GM12878 (cell line): ENCODE results near the gene NAA38. TPM values are rescaled to one million over a fixed set of nuclear protein-coding genes. Genes with fewer than 3 reads are reported as not detected.

ENCODE experiments used
- ATAC-seq: fragments of 200-7000 bp; cut with Tn5 transposase; 3 replicates; pipeline ENCODE4 v1.9.1; 2020; ENCODE audit warnings: mild to moderate bottlenecking, moderate library complexity
- BruUV-seq: library from RNA; stranded (reverse); fragments of 400-500 nt; replicated peaks from 2 replicates; lab custom pipeline; 2021; lab: Mats Ljungman, UMichigan
- CTCF ChIA-PET: fragments of 300-600 bp; sonication (Branson Sonifier 250); formaldehyde crosslinking; extraction: SDS; loops from one replicate; lab custom pipeline; 2021; ENCODE audit warnings: inconsistent platforms; lab: Yijun Ruan, JAX
- POLR2A ChIA-PET: fragments of 350-600 bp; formaldehyde crosslinking; extraction: SDS; loops from one replicate; lab custom pipeline; 2021; ENCODE audit warnings: inconsistent platforms; lab: Charles Lee
- RAD21 ChIA-PET: fragments of 300-600 bp; sonication (Branson Sonifier 250); formaldehyde crosslinking; loops from one replicate; lab custom pipeline; 2023; ENCODE audit warnings: antibody characterized with exemption; ENCODE audit not compliant: unreplicated experiment; lab: Charles Lee
- SMC1A ChIA-PET: fragments of 300-600 bp; sonication (Branson Sonifier 250); formaldehyde crosslinking; loops from one replicate; lab custom pipeline; 2023; ENCODE audit not compliant: unreplicated experiment, uncharacterized antibody; lab: Charles Lee
- DNase-seq: peaks from one replicate; pipeline ENCODE4 v3.0.0-alpha.2; 2011; ENCODE audit warnings: low read depth, low spot score
- FAIRE-seq: peaks from 3 replicates; lab custom pipeline; 2011; peaks lifted over from hg19 to GRCh38; lab: Jason Lieb, UNC
- H2AFZ ChIP-seq: 2 replicates; pipeline ENCODE4 v1.6.0; 2011; ENCODE audit warnings: low read depth, low read length, control low read depth; ENCODE audit not compliant: control insufficient read depth
- H3K27ac ChIP-seq: 2 replicates; pipeline ENCODE4 v1.5.1; 2011; ENCODE audit warnings: control low read depth; ENCODE audit not compliant: control insufficient read depth, insufficient read depth
- H3K27me3 ChIP-seq, 2 experiments: replicated peaks in 1 of 2; 2 replicates each; pipeline versions ENCODE4 v1.6.0 to v1.6.1; 2011; ENCODE audit warnings: low read length in 1 of 2; ENCODE audit not compliant: control insufficient read depth in 2 of 2, insufficient read depth in 2 of 2
- H3K36me3 ChIP-seq, 2 experiments: 2 replicates each; pipeline ENCODE4 v1.5.1; 2011; ENCODE audit warnings: low read length in 1 of 2; ENCODE audit not compliant: control insufficient read depth in 2 of 2, insufficient read depth in 2 of 2
- H3K4me1 ChIP-seq: 2 replicates; pipeline ENCODE4 v1.6.1; 2011; ENCODE audit warnings: mild to moderate bottlenecking, low read length, moderate library complexity, mixed read lengths; ENCODE audit not compliant: control insufficient read depth, insufficient read depth
- H3K4me2 ChIP-seq: 2 replicates; pipeline ENCODE4 v1.6.0; 2011; ENCODE audit warnings: control low read depth; ENCODE audit not compliant: control insufficient read depth, insufficient read depth
- H3K4me3 ChIP-seq: fragments of 200-600 bp; sonication (generic); 2 replicates; pipeline ENCODE4 v1.5.1; 2016
- H3K79me2 ChIP-seq: 2 replicates; pipeline ENCODE4 v1.6.0; 2011; ENCODE audit warnings: low read length; ENCODE audit not compliant: control insufficient read depth, insufficient read depth
- H3K9ac ChIP-seq: 2 replicates; pipeline ENCODE4 v1.8.0; 2011; ENCODE audit warnings: low read length, control low read depth, mixed read lengths; ENCODE audit not compliant: control insufficient read depth, insufficient read depth
- H3K9me3 ChIP-seq: replicated peaks from 3 replicates; pipeline ENCODE4 v1.5.1; 2011; ENCODE audit warnings: mild to moderate bottlenecking, low read length; ENCODE audit not compliant: control insufficient read depth, insufficient read depth
- H4K20me1 ChIP-seq: 2 replicates; pipeline ENCODE4 v1.6.0; 2011; ENCODE audit not compliant: control insufficient read depth, insufficient read depth
- PAX8 ChIP-seq: fragments of 450-650 bp; IDR thresholded peaks from 2 replicates; pipeline ENCODE4 v1.6.1; 2017; ENCODE audit warnings: mild to moderate bottlenecking, moderate library complexity
- WGBS: methylation state at CpG from one replicate; pipeline ENCODE4 v1.1.6; 2016; ENCODE audit warnings: low lambda C conversion rate; ENCODE audit not compliant: insufficient replicate concordance, insufficient coverage; ENCODE audit errors: missing lambda C conversion rate; 5-methylcytosine and 5-hydroxymethylcytosine counted together
- in situ Hi-C: fragments of 300-500 bp; cut with MboI; formaldehyde crosslinking; loops from 9 replicates; pipeline ENCODE4 v1.14.3; 2018; ENCODE audit warnings: mixed read lengths
- intact Hi-C: fragments of 100-400 bp; cut with micrococcal nuclease; formaldehyde crosslinking; loops from one replicate; pipeline ENCODE4 v1.14.2; 2022; ENCODE audit not compliant: unreplicated experiment
- polyA plus RNA-seq, 11 experiments: library from polyadenylated mRNA; depleted of rRNA in 4 of 11; unstranded in 6 of 11; stranded (reverse) in 5 of 11; fragments of >200 nt; fragmentation: Nextera tagmentation in 4 of 11; fragmentation: Illumina TruSeq in 1 of 11; extraction: Ambion mirVana in 4 of 11; extraction: Trizol in 1 of 11; gene quantifications; 1 replicate in 1 of 11; 2 replicates in 10 of 11; pipeline versions ENCODE4 v1.2.1 to v1.2.3, GENCODE V29; 2011 to 2016; ENCODE audit warnings: inconsistent platforms in 2 of 11, missing spikeins in 2 of 11, low read depth in 1 of 11
- total RNA-seq, 4 experiments: library from RNA; depleted of rRNA in 3 of 4; stranded (reverse); fragments of >200 nt in 3 of 4; fragmentation: Illumina TruSeq in 1 of 4; extraction: Trizol in 1 of 4; gene quantifications; 2 replicates each; pipeline versions ENCODE4 v1.2.1 to v1.2.3, GENCODE V29; 2013 to 2021
- TF ChIP-seq, protein P1 (sequence below): fragments of 450-650 bp; IDR thresholded peaks from 2 replicates; pipeline ENCODE4 v1.6.1; 2017; ENCODE audit warnings: mild to moderate bottlenecking

NAA38 gene
- total and polyA plus RNA-seq, 10 of the 15 experiments (the other 5 are each of a cell fraction or from before 2014, with no cell fraction given) = 31.5 to 337 (median 215) TPM

DNA sequence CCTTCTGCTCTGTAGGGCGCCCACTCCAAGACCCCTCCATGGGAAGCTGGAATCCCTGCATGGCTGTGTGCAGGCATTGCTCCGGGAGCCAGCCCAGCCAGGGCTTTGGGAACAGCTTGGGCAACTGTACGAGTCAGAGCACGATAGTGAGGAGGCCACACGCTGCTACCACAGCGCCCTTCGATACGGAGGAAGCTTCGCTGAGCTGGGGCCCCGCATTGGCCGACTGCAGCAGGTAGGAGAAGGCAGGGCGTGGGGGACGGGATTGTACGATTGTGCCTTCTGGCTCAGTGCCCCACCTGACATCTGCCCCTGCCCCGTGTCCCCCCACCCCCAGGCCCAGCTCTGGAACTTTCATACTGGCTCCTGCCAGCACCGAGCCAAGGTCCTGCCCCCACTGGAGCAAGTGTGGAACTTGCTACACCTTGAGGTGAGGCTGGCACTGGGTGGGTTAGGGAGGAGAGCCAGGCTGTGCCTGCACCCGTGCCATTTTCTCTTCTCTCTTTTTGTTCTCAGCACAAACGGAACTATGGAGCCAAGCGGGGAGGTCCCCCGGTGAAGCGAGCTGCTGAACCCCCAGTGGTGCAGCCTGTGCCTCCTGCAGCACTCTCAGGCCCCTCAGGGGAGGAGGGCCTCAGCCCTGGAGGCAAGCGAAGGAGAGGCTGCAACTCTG, 11.2 kb downstream of the NAA38 start:
- BruUV-seq = no TSS peak
- 83% methylated on average over 21 of the region's 22 CpGs for WGBS
- H3K36me3 ChIP-seq = peaks cover 0 to 22% of the 10 kb centered on the region in 2 experiments; a peak in 3 of 4 replicates
- no peaks in the 10 kb centered on the region; the same call in 1 of the 2 replicates for H4K20me1 ChIP-seq
- FAIRE-seq (no peak), ATAC-seq (no peak), DNase-seq (no peak)
- POLR2A ChIA-PET = no interaction called here
- H3K9me3 ChIP-seq = no peaks in the 10 kb centered on the region
- H2AFZ ChIP-seq = no peak overlapping the region
- no peak for TF ChIP-seq PAX8
- TF ChIP-seq, protein P1, sequence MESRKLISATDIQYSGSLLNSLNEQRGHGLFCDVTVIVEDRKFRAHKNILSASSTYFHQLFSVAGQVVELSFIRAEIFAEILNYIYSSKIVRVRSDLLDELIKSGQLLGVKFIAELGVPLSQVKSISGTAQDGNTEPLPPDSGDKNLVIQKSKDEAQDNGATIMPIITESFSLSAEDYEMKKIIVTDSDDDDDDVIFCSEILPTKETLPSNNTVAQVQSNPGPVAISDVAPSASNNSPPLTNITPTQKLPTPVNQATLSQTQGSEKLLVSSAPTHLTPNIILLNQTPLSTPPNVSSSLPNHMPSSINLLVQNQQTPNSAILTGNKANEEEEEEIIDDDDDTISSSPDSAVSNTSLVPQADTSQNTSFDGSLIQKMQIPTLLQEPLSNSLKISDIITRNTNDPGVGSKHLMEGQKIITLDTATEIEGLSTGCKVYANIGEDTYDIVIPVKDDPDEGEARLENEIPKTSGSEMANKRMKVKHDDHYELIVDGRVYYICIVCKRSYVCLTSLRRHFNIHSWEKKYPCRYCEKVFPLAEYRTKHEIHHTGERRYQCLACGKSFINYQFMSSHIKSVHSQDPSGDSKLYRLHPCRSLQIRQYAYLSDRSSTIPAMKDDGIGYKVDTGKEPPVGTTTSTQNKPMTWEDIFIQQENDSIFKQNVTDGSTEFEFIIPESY = no peak
- in situ Hi-C loops (no loop called here), intact Hi-C loops (no loop called here)
- H3K4me1 ChIP-seq = peaks cover 19% of the 10 kb centered on the region
- no peaks in the 10 kb centered on the region for H3K27me3 ChIP-seq
- RAD21 ChIA-PET = no interaction called here
- SMC1A ChIA-PET = interaction anchor here (1.8 kb wide), 1 partner anchor 11 kb away, joined by 22 read pairs; the partner anchor contains the start of gene KDM6B
- no peak overlapping the region for H3K4me3 ChIP-seq
- H3K27ac ChIP-seq = no peak overlapping the region
- H3K79me2 ChIP-seq = peaks cover 31% of the 10 kb centered on the region
- H3K4me2 ChIP-seq = no peak overlapping the region
- H3K9ac ChIP-seq = no peak overlapping the region
- CTCF ChIA-PET = interaction anchor here (3.1 to 5.7 kb wide), 2 partner anchors 12 to 20 kb away, joined by 16 to 57 read pairs; partner anchors contain the start of gene KDM6B
